Myocyte (in vitro differentiated cells): Measurements from ENCODE around the gene SPRR4. TPM values are rescaled to one million over a fixed set of nuclear protein-coding genes. Genes with fewer than 3 reads are reported as not detected.
"Not testable (repeated sequence)": the region's sequence is repeated elsewhere in the genome, so short reads cannot be mapped to it uniquely, and the experiment has no call there.

Experiments used
- DNase-seq: peaks from one replicate; pipeline ENCODE4 v3.0.0-alpha.2; 2012; ENCODE audit warnings: low read depth
- total RNA-seq: library from RNA; depleted of rRNA; stranded (reverse); fragments of >200 nt; gene quantifications from 2 replicates; pipeline ENCODE4 v1.2.3, GENCODE V29; 2014

Gene SPRR4
- total RNA-seq, 1 donor from 2014 or later: not detected

DNA sequence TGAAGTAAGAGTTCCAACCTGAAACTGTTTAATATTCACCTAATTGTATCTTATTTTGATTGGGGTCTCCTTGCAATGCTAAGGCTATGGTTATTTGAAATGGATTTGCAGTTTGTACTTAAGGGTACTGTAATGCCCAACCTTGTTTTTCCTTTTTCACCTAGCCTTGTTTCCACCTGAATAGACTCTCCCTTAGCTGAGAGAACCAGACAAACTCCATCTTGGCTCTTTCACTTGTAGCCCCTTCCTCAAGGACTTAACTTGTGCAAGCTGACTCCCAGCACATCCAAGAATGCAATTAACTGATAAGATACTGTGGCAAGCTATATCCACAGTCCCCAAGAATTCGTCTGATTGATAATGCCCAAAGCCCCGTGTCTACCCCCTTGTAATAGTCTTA, 51.4 kb downstream of the SPRR4 start:
- DNase-seq: not testable (repeated sequence)

Other genes with a start within 250 kb of the SPRR4 start
- gene KPRP, start 212.6 kb upstream of the SPRR4 start, total RNA-seq: not detected in 2 replicates
- not detected in 2 replicates for gene LCE1F, start 195.5 kb upstream of the SPRR4 start, total RNA-seq
- gene LCE1E, start 184.4 kb upstream of the SPRR4 start, total RNA-seq: not detected in 2 replicates
- not detected in 2 replicates for gene LCE1D, start 173.9 kb upstream of the SPRR4 start, total RNA-seq
- gene LCE1C, start 164.0 kb upstream of the SPRR4 start, total RNA-seq: not detected in 2 replicates
- gene LCE1B, start 158.7 kb upstream of the SPRR4 start, total RNA-seq: not detected in 2 replicates
- gene LCE1A, start 143.2 kb upstream of the SPRR4 start, total RNA-seq: not detected in 2 replicates
- gene LCE6A, start 127.8 kb upstream of the SPRR4 start, total RNA-seq: not detected in 2 replicates
- gene LCE7A, start 110.7 kb upstream of the SPRR4 start, total RNA-seq: not detected in 2 replicates
- gene SMCP, start 92.3 kb upstream of the SPRR4 start, total RNA-seq: not detected in 2 replicates
- gene IVL, start 62.1 kb upstream of the SPRR4 start, total RNA-seq: not detected in 2 replicates
- not detected in 2 replicates for gene SPRR5, start 23.4 kb upstream of the SPRR4 start, total RNA-seq
- not detected in 2 replicates for gene SPRR1A, start 13.4 kb downstream of the SPRR4 start, total RNA-seq
- not detected in 2 replicates for gene SPRR3, start 31.1 kb downstream of the SPRR4 start, total RNA-seq
- not detected in 2 replicates for gene SPRR1B, start 60.6 kb downstream of the SPRR4 start, total RNA-seq
- gene SPRR2D, start 70.5 kb downstream of the SPRR4 start, total RNA-seq: not detected in 2 replicates
- not detected in 2 replicates for gene SPRR2A, start 86.9 kb downstream of the SPRR4 start, total RNA-seq
- gene SPRR2B, start 101.0 kb downstream of the SPRR4 start, total RNA-seq: not detected in 2 replicates
- not detected in 2 replicates for gene SPRR2E, start 123.9 kb downstream of the SPRR4 start, total RNA-seq
- gene SPRR2F, start 142.9 kb downstream of the SPRR4 start, total RNA-seq: not detected in 2 replicates
- gene SPRR2G, start 180.2 kb downstream of the SPRR4 start, total RNA-seq: not detected in 2 replicates
- gene LELP1, start 232.8 kb downstream of the SPRR4 start, total RNA-seq: not detected in 2 replicates
- gene PRR9, start 246.9 kb downstream of the SPRR4 start, total RNA-seq: not detected in 2 replicates